ENCODE results near the gene FAM107B. TPM values are rescaled to one million over a fixed set of nuclear protein-coding genes. Genes with fewer than 3 reads are reported as not detected.

The FAM107B gene
- total and polyA plus RNA-seq, 2 of the 8 experiments (the other 6 are each of a cell fraction or from before 2014, with no cell fraction given): 7.5 to 28.1 TPM

DNA sequence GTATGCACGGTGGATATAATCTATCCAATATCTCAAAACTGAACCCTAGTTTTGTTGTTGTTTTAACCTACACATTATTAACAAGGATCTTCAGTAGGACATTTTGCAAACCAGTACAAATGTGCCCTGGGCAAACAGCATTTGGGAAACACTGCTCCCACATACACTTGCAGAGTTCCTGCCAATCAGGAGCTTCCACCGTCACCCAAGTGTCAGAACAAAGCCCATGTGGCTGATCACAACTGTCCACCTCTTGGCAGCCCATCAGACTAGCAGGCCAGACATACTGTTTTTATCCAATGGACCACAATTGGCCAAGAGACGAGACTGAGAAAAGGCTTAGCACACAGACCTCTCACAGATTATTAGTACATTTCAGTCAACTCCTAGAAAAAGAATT lies 200.4 kb downstream of the FAM107B start (continued):
- no peak for TF ChIP-seq TBP (IDR thresholded peaks at IDR 0.05; ENCODE audit: low read depth, low read length)
- no peak for TF ChIP-seq EGR1 (IDR thresholded peaks at IDR 0.05; ENCODE audit: borderline replicate concordance, low read depth, low read length)
- no peak for TF ChIP-seq BRCA1 (IDR thresholded peaks at IDR 0.05; ENCODE audit: low read depth, low read length)
- TF ChIP-seq POLR2A (IDR thresholded peaks at IDR 0.05; ENCODE audit: control extremely low read depth in 1 of 2, low read depth in 2 of 2, low read length in 2 of 2): no peak
- no peak for TF ChIP-seq YY1 (IDR thresholded peaks at IDR 0.05; ENCODE audit: low read depth, low read length)
- TF ChIP-seq CHD2 (IDR thresholded peaks at IDR 0.05; ENCODE audit: low read length): no peak
- TF ChIP-seq CREB1 (IDR thresholded peaks at IDR 0.05): no peak
- TF ChIP-seq, protein P1, sequence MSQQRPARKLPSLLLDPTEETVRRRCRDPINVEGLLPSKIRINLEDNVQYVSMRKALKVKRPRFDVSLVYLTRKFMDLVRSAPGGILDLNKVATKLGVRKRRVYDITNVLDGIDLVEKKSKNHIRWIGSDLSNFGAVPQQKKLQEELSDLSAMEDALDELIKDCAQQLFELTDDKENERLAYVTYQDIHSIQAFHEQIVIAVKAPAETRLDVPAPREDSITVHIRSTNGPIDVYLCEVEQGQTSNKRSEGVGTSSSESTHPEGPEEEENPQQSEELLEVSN (IDR thresholded peaks at IDR 0.05): no peak

All from H1 (cell line).